HG02588 (cell line): ENCODE results near the gene CYSTM1.
"Not testable (repeated sequence)": the region's sequence is repeated elsewhere in the genome, so short reads cannot be mapped to it uniquely, and the experiment has no call there.

ENCODE experiments used
- ATAC-seq: cut with Tn5 transposase; IDR thresholded peaks from one replicate; pipeline ENCODE4 v1.9.1; 2021; ENCODE audit warnings: mild to moderate bottlenecking, moderate library complexity; ENCODE audit not compliant: unreplicated experiment

CYSTM1 gene

GRCh38 chr5:140175367-140176030 is 511 bp downstream of the CYSTM1 start:
- ATAC-seq: peak; percentile 32

GRCh38 chr5:140176031-140176387 is 1.0 kb downstream of the CYSTM1 start:
- ATAC-seq: no peak

- no peak for ATAC-seq
These were observed 3.1 kb downstream of the CYSTM1 start for GRCh38 chr5:140178086-140178410.

GRCh38 chr5:140178482-140179116 is 3.6 kb downstream of the CYSTM1 start:
- no peak for ATAC-seq

- no peak for ATAC-seq
These were observed 6.1 kb downstream of the CYSTM1 start for GRCh38 chr5:140181002-140181483.

- ATAC-seq: no peak
These were observed 6.5 kb downstream of the CYSTM1 start for GRCh38 chr5:140181525-140181924.

- no peak for ATAC-seq
These were observed 7.2 kb downstream of the CYSTM1 start for GRCh38 chr5:140182075-140182711.

- no peak for ATAC-seq
These were observed 7.9 kb downstream of the CYSTM1 start for GRCh38 chr5:140182803-140183367.

- ATAC-seq: no peak
These were observed 10.4 kb downstream of the CYSTM1 start for GRCh38 chr5:140185409-140185808.

- ATAC-seq: no peak
These were observed 11.3 kb downstream of the CYSTM1 start for GRCh38 chr5:140186267-140186671.

GRCh38 chr5:140189253-140189652 is 14.3 kb downstream of the CYSTM1 start:
- ATAC-seq: no peak

GRCh38 chr5:140189977-140190871 is 15.2 kb downstream of the CYSTM1 start:
- no peak for ATAC-seq

- ATAC-seq: no peak
These were observed 15.9 kb downstream of the CYSTM1 start for GRCh38 chr5:140190872-140191218.

GRCh38 chr5:140192715-140193430 is 17.9 kb downstream of the CYSTM1 start:
- ATAC-seq: no peak

GRCh38 chr5:140194662-140195061 is 19.7 kb downstream of the CYSTM1 start:
- no peak for ATAC-seq

GRCh38 chr5:140196115-140196814 is 21.3 kb downstream of the CYSTM1 start:
- no peak for ATAC-seq

GRCh38 chr5:140197023-140197422 is 22.0 kb downstream of the CYSTM1 start:
- ATAC-seq: no peak

- ATAC-seq: not testable (repeated sequence)
These were observed 23.9 kb downstream of the CYSTM1 start for GRCh38 chr5:140198915-140199314.

GRCh38 chr5:140202078-140202477 is 27.1 kb downstream of the CYSTM1 start:
- ATAC-seq: no peak

- ATAC-seq: no peak
These were observed 27.6 kb downstream of the CYSTM1 start for GRCh38 chr5:140202610-140203009.
